ENCODE results near the gene ALX1. TPM values are rescaled to one million over a fixed set of nuclear protein-coding genes. Genes with fewer than 3 reads are reported as not detected.

The ALX1 gene
- 1.4 and 2.5 TPM in 2 replicates for total RNA-seq

DNA sequence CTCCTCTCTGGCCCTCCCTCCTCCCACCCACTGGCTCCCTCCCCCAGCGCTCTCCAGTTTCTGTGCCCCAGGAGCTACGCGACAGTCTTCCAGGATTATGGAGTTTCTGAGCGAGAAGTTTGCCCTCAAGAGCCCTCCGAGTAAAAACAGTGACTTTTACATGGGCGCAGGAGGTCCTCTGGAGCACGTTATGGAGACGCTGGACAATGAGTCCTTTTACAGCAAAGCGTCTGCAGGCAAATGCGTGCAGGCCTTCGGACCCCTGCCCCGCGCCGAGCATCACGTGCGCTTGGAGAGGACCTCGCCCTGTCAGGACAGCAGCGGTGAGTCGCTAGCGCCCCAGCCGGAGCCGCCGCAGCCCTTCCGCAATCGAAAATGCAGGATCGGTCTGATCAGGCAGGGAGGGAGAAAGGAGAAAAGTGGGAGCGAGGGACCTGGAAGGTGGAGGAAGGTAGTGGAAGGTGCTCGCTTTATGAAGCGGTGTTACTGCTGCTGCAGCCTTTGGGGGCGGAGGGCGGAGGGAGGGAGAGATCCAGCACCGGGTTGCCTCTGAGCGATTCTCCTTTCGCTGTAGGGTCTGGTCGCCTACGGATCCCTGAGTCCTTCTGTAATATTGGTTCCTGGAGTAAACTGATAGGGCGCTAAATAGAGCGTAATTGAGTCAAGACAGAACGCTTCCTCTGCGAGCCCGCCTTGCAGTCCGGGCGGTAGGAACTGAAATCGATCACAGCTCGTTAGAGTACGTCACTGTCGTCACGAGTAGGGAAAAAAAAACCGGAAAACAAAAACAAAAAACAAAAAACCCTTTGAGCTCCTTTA lies at the start of gene ALX1:
Gene ALX1, plus strand, starts transcription at position 56 of the 819 bp plus-strand sequence. Its CDS starts 42 bp downstream, at position 98.

Other genes with a start within 250 kb of the ALX1 start
- gene TSPAN19, start 243.9 kb upstream of the ALX1 start, total RNA-seq, result not detected in 2 replicates
- 0.14 and 0.28 TPM in 2 replicates for gene LRRIQ1, start 243.9 kb upstream of the ALX1 start, total RNA-seq